GM15510 (cell line): ENCODE data around the gene RAPGEF1.
A peak's percentile ranks its signal among the peaks of the same experiment; 100 is the strongest.

ENCODE experiments used
- POLR2A ChIP-seq: IDR thresholded peaks from 3 replicates; pipeline ENCODE4 v1.6.1; 2011; ENCODE audit warnings: borderline replicate concordance; ENCODE audit not compliant: insufficient read length; ENCODE audit errors: extremely low read depth

Gene RAPGEF1

DNA sequence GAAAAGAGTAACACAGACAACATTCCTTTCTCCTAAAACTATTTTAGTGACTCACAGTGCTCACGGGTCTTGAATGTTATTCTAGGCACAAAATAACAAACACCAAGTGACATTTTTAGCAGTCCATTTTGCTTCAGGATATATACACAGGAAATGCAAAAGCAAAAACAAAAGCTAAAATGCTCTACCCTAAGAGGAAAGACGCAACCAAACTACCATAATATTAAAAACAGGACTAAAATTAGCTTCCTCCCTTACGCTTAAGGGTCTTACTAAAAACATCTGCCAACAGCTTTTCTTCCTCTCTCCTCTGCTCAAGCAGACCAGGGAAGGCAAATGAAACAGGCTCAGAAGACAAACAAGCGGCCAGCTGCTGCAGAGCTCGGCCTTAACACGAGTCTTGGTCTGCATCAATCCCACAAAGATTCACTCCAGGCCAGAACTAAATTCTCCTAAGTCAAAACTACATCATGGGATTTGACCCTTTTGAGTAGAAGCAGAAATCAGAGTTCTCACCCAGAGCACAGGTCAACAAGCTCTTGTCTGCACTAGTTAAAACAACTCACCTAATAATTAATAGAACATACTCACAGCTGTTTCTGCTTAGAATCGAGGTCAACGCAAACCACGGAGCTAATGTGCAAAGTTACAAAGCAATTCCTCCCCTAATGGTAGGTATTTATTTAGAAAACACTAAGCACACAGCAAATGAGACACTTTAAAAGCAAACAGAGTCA is 62.3 kb downstream of the RAPGEF1 start:
- peak; percentile 36 for TF ChIP-seq POLR2A

GRCh38 chr9:131677049-131677443 is 62.8 kb downstream of the RAPGEF1 start:
- TF ChIP-seq POLR2A, result no peak

GRCh38 chr9:131676431-131676972 is 63.4 kb downstream of the RAPGEF1 start:
- peak; percentile 61 for TF ChIP-seq POLR2A

DNA sequence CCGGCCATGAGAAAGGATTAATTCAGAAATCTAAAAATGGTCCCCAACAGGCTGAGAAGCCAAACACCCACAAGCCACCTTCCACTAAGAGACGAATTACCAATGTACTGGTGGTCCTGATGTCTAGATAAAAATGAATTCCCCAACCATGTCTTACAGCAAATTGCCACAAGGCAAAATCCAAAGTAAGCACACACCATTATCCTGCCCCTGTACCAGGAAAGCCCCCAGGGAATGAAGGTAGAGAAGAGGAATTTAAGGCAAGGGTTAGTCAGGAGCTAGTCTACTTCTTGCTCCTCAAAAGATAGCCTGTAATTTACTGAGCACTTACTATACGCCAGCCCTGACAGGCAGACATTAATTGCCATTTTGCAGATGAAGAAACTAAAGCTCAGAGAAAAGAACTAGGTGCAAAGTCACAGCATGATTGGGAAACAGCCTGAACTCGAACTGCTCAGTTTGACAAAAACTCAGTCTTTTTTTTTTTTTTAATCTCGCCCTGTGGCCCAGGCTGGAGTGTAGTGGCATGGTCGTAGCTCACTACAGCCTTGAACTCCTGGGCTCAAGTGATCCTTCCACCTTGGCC is 64.3 kb downstream of the RAPGEF1 start:
- TF ChIP-seq POLR2A, result no peak

DNA sequence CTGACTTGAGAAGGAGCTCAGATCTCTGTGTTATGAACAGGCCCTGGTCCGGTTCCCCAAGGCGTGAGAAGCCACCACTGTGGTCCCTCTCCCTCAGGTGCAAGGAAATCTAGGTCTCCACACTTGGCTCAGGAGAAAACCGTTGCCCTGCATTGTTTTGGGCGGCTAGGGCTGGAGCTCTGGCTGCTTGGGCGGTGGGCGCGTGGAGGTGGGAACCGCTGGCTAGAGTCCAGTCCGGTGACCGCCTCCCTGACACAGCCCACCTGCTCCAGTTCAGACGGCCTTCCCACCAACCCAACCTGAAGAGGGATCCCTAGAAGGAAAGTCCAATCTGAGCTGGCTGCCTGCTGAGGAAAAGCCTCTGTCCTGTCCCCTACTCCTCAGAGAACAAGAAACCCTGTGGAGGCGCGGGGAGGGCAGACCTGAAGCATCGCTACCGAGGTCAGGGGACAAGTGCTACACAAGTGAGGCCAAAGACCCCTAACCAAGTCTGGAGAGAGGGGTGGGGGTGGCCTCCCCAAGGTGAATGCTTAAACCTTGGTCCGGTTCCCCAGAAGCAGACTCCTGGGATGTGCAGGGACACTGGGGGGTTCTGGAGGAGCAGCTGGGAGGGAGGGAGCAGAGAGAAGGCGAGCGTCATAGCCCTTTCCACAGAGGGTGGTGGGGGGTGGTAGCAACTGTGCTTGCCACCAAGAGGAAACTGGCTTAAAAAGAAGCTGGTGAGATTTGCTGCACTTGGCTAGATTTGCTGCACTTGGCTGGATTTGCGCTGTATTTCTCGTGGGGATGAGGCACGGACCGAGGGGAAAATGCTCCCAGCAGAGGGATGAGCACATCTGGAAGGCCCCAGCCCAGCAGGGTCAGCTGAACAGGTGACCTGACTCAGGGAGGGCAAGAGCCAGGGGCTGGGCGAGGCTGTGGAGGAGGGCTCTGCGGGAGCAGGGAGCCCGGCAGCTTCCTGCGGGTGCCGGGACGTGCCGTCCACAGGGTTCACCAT is 65.2 kb downstream of the RAPGEF1 start:
- TF ChIP-seq POLR2A, result peak; percentile 16

DNA sequence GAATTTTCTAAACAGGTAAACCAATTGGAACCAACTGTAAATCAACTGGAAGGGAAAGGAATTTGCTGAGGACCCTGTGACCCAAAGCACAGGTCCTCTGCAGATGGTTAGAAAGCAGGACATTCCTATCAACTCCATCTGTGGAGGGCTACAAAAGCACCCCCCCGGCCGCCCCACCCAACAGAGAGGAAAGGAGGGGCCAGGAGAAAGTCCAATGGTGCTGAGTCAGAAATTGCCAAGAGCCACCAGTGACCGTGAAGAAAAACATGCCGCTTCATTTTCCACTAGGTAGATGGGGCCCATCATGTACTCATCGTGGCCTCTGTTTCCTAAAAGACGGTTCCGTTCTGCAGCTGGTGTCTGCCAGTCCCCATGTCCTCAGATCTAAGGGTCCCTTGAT is 66.3 kb downstream of the RAPGEF1 start:
- peak; percentile 16 for TF ChIP-seq POLR2A

DNA sequence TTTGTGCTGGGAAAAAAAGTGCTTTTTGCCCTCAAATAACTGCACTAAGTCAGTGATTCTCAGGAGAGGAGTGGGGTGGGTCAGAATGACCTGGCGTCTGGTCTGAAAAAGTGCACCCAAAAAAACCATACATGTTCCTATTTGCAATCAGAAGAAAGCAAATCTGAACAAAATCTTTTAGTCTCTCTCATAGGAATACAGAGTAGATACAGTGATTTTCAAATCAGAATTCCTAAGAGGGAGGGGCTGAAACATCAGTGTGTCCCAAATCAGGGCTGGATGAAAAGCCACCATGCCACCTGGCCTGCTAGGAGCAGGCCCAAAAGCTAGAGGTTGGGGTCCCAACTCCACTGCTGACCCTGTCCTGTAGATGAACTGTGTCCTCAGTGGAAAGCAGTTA is 66.8 kb downstream of the RAPGEF1 start:
- TF ChIP-seq POLR2A, result no peak

GRCh38 chr9:131672451-131672850 is 67.4 kb downstream of the RAPGEF1 start:
- no peak for TF ChIP-seq POLR2A

DNA sequence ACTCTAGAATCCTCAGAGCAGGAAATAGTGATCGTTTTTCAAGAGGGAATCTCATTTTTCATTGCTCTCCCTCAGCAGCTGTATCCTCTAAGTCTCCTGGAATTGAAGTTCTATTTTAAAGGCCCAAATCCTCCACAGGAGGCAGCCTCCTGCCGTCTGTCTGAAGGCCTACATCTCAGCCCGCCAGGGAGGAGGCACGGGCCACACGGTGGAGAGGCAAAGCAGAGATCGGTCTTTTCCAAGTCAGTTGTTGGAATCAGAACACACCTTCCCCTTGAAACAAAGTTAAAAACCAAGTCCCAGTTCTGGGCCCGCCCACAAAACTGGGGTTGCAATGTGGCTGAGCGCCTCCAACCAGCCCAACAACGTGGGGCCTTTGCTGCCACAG is 68.7 kb downstream of the RAPGEF1 start:
- no peak for TF ChIP-seq POLR2A

DNA sequence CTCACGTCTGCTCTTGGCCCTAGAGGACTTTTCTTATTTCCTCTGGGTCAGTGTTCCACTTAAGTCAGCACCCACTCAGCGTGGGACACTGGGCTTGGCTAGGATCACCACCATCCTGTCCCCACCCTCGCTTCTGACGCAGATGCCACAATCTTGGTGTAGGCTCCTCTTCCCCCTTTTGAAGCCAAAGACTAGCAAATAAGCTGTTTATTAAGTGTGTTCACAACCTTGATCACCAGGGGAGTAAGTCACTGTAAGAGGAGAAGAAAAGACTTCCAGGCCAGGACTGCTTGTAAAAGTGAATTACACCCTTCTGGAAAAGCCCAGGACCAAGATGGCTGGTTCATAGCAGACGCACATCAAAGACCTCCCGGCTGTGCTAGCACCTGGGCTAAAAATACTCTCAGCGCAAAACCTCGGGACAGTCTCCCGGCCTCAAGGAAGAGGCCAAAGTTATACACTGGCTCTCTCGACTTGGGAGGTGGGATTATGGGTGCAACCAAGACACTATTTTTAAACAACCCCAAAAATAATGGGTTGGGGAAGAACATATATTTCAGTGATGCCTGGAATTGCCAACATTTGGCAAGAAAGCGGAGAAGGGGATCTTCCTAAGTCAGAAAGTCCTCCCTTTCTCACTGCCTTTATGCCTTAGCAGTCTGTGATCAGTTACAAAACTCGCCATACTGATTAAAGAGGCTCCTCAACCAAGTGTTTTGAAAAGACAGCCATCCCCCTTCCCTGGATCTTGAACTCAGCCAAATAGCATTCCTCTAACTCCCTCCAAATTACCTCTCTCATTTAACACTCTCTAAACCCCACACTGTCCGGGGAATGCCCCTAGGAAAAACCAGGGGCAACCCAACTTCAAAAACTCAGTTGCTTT is 69.4 kb downstream of the RAPGEF1 start:
- TF ChIP-seq POLR2A, result no peak

DNA sequence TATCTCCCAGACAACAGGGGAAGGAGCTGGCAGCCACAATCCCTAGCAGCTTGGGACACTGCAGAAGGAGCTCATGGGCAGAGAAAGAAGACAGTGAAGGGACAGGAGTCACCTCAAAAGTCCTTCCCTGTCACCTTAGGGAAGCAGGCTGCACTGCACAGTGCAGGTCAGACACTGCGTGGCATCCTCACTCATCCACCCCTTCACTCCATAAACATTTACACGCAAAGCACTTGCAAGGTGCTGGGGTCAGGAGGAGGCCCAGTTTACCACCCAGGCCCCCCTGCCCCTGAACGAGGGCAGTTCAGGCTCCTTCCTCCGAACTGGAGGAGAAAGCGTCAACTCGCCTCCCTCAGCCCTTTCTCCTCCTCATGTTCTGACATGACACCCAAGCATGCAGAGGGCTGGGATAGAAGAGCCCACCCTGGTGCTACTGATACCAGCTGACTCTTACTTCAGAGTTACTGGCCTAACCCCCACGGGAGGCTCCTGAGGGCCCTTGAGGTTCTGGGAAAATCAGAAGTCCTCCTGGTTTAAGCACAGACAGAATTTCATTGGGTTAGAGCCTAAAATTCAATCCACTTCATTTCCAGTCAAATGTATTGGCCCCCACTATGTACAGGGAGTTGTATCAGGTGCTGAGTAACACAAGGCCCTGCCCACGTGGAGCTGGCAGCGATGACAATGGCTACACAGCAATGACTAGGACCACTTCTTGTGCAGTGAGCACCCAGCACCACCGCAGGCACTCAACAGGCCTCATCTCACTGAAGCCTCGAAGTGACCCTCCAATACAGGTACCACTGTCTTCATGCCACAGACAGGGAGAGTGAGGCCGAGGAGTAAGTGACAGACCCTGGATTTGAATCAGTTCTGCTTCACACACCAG is 70.4 kb downstream of the RAPGEF1 start:
- TF ChIP-seq POLR2A, result no peak

DNA sequence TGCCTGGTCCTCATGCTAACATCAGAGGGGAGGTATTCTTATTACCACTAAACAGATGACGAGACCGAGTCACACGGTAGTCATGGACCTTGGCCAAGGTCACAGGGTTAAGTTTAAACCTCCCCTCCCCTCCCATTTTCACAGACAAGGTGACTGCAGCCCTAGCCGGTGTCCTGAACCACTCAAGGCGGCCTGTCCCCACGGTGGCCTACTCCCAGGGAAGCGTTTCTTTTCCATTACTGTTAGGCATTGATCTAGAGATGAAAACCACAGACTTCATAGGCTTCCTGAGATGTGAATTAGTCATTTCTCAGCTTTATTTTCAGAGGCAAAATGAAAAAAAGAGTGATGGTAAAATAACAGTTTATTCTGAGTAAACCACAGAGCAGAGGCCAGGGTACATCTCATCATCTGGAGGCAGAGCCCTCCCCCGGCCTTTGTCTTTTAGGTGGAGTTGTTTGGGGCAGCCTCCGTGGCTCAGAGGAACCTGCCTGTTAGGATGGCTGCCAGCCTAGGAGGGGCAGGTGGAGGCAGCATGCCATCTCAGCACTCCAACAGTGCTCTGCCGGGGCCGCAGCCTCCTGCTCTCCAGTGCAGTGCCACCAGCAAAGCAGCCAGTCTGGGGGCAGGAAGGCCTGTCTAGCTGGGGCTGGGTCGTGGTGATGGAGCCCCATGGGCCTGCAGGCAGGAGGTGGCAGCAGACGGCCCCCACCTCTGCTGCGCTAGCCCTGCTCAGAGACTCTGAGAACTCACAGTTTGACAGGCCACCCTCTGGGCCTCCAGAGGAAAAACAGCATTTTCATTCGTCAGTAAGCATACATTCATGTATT is 71.2 kb downstream of the RAPGEF1 start:
- TF ChIP-seq POLR2A, result no peak

DNA sequence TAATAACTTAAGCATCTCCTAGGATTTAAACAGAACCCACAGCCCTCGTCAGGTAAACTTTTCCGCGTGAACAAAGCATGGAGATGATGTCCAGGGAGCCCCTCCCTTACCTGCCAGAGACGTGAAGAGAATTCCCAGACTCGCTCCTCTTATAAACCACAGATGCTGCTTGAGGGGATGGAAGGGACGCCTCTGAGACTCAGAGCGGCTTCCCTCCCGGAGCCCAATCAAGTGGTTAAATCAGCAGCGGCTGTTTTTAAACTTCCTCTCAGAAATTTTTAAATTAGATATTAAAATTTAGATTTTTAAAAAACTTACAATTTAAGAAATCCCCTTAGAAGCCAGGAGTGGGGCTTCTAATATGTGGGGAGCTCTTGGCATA is 71.8 kb downstream of the RAPGEF1 start:
- TF ChIP-seq POLR2A, result no peak

GRCh38 chr9:131667576-131667975 is 72.3 kb downstream of the RAPGEF1 start:
- no peak for TF ChIP-seq POLR2A
